GM12878 (cell line): Measurements from ENCODE around the gene BRINP2. TPM values are rescaled to one million over a fixed set of nuclear protein-coding genes. Genes with fewer than 3 reads are reported as not detected.

ENCODE experiments used
- ATAC-seq: fragments of 200-7000 bp; cut with Tn5 transposase; 3 replicates; pipeline ENCODE4 v1.9.1; 2020; ENCODE audit warnings: mild to moderate bottlenecking, moderate library complexity
- BruUV-seq: library from RNA; stranded (reverse); fragments of 400-500 nt; replicated peaks from 2 replicates; lab custom pipeline; 2021; lab: Mats Ljungman, UMichigan
- CTCF ChIA-PET: fragments of 300-600 bp; sonication (Branson Sonifier 250); formaldehyde crosslinking; extraction: SDS; loops from one replicate; lab custom pipeline; 2021; ENCODE audit warnings: inconsistent platforms; lab: Yijun Ruan, JAX
- POLR2A ChIA-PET: fragments of 350-600 bp; formaldehyde crosslinking; extraction: SDS; loops from one replicate; lab custom pipeline; 2021; ENCODE audit warnings: inconsistent platforms; lab: Charles Lee
- RAD21 ChIA-PET: fragments of 300-600 bp; sonication (Branson Sonifier 250); formaldehyde crosslinking; loops from one replicate; lab custom pipeline; 2023; ENCODE audit warnings: antibody characterized with exemption; ENCODE audit not compliant: unreplicated experiment; lab: Charles Lee
- SMC1A ChIA-PET: fragments of 300-600 bp; sonication (Branson Sonifier 250); formaldehyde crosslinking; loops from one replicate; lab custom pipeline; 2023; ENCODE audit not compliant: unreplicated experiment, uncharacterized antibody; lab: Charles Lee
- DNase-seq: peaks from one replicate; pipeline ENCODE4 v3.0.0-alpha.2; 2011; ENCODE audit warnings: low read depth, low spot score
- FAIRE-seq: peaks from 3 replicates; lab custom pipeline; 2011; peaks lifted over from hg19 to GRCh38; lab: Jason Lieb, UNC
- H2AFZ ChIP-seq: 2 replicates; pipeline ENCODE4 v1.6.0; 2011; ENCODE audit warnings: low read depth, low read length, control low read depth; ENCODE audit not compliant: control insufficient read depth
- H3K27ac ChIP-seq: 2 replicates; pipeline ENCODE4 v1.5.1; 2011; ENCODE audit warnings: control low read depth; ENCODE audit not compliant: control insufficient read depth, insufficient read depth
- H3K27me3 ChIP-seq, 2 experiments: replicated peaks in 1 of 2; 2 replicates each; pipeline versions ENCODE4 v1.6.0 to v1.6.1; 2011; ENCODE audit warnings: low read length in 1 of 2; ENCODE audit not compliant: control insufficient read depth in 2 of 2, insufficient read depth in 2 of 2
- H3K36me3 ChIP-seq, 2 experiments: 2 replicates each; pipeline ENCODE4 v1.5.1; 2011; ENCODE audit warnings: low read length in 1 of 2; ENCODE audit not compliant: control insufficient read depth in 2 of 2, insufficient read depth in 2 of 2
- H3K4me1 ChIP-seq: 2 replicates; pipeline ENCODE4 v1.6.1; 2011; ENCODE audit warnings: mild to moderate bottlenecking, low read length, moderate library complexity, mixed read lengths; ENCODE audit not compliant: control insufficient read depth, insufficient read depth
- H3K4me2 ChIP-seq: 2 replicates; pipeline ENCODE4 v1.6.0; 2011; ENCODE audit warnings: control low read depth; ENCODE audit not compliant: control insufficient read depth, insufficient read depth
- H3K4me3 ChIP-seq: fragments of 200-600 bp; sonication (generic); 2 replicates; pipeline ENCODE4 v1.5.1; 2016
- H3K79me2 ChIP-seq: 2 replicates; pipeline ENCODE4 v1.6.0; 2011; ENCODE audit warnings: low read length; ENCODE audit not compliant: control insufficient read depth, insufficient read depth
- H3K9ac ChIP-seq: 2 replicates; pipeline ENCODE4 v1.8.0; 2011; ENCODE audit warnings: low read length, control low read depth, mixed read lengths; ENCODE audit not compliant: control insufficient read depth, insufficient read depth
- H3K9me3 ChIP-seq: replicated peaks from 3 replicates; pipeline ENCODE4 v1.5.1; 2011; ENCODE audit warnings: mild to moderate bottlenecking, low read length; ENCODE audit not compliant: control insufficient read depth, insufficient read depth
- H4K20me1 ChIP-seq: 2 replicates; pipeline ENCODE4 v1.6.0; 2011; ENCODE audit not compliant: control insufficient read depth, insufficient read depth
- CEBPB ChIP-seq, 2 experiments: fragments of 150-350 bp in 1 of 2; IDR thresholded peaks; 2 replicates each; pipeline ENCODE4 v1.6.1; 2012 to 2014; ENCODE audit warnings: low read depth in 2 of 2, low read length in 2 of 2, borderline replicate concordance in 1 of 2, inconsistent platforms in 1 of 2
- CHD1 ChIP-seq: IDR thresholded peaks from 2 replicates; pipeline ENCODE4 v1.6.1; 2012; ENCODE audit warnings: low read depth, low read length, improper control_type of control experiment
- CHD4 ChIP-seq: fragments of 200-600 bp; sonication (generic); IDR thresholded peaks from 2 replicates; pipeline ENCODE4 v1.6.1; 2016; ENCODE audit warnings: mild to moderate bottlenecking
- FOXM1 ChIP-seq: IDR thresholded peaks from 2 replicates; pipeline ENCODE4 v1.6.1; 2012; ENCODE audit warnings: low read depth, mild to moderate bottlenecking, inconsistent platforms, low read length, moderate library complexity
- HDAC2 ChIP-seq: fragments of 200-600 bp; sonication (generic); IDR thresholded peaks from 2 replicates; pipeline ENCODE4 v1.6.1; 2017
- IRF4 ChIP-seq: IDR thresholded peaks from 2 replicates; pipeline ENCODE4 v1.6.1; 2011; ENCODE audit warnings: low read depth, low read length
- MXI1 ChIP-seq: fragments of 150-350 bp; IDR thresholded peaks from 2 replicates; pipeline ENCODE4 v1.6.1; 2011; ENCODE audit warnings: low read depth, mild to moderate bottlenecking, inconsistent platforms, low read length, improper control_type of control experiment
- NBN ChIP-seq: fragments of 450-650 bp; IDR thresholded peaks from 2 replicates; pipeline ENCODE4 v1.6.1; 2016
- RUNX3 ChIP-seq: IDR thresholded peaks from 2 replicates; pipeline ENCODE4 v1.6.1; 2012; ENCODE audit warnings: low read length, inconsistent platforms
- SMC3 ChIP-seq: IDR thresholded peaks from 2 replicates; pipeline ENCODE4 v1.6.1; 2011; ENCODE audit warnings: low read length, improper control_type of control experiment, borderline replicate concordance
- TCF7 ChIP-seq: IDR thresholded peaks from 2 replicates; pipeline ENCODE4 v1.6.1; 2014; ENCODE audit warnings: antibody characterized with exemption, borderline replicate concordance
- WGBS: methylation state at CpG from one replicate; pipeline ENCODE4 v1.1.6; 2016; ENCODE audit warnings: low lambda C conversion rate; ENCODE audit not compliant: insufficient replicate concordance, insufficient coverage; ENCODE audit errors: missing lambda C conversion rate; 5-methylcytosine and 5-hydroxymethylcytosine counted together
- in situ Hi-C: fragments of 300-500 bp; cut with MboI; formaldehyde crosslinking; loops from 9 replicates; pipeline ENCODE4 v1.14.3; 2018; ENCODE audit warnings: mixed read lengths
- intact Hi-C: fragments of 100-400 bp; cut with micrococcal nuclease; formaldehyde crosslinking; loops from one replicate; pipeline ENCODE4 v1.14.2; 2022; ENCODE audit not compliant: unreplicated experiment
- polyA plus RNA-seq, 11 experiments: library from polyadenylated mRNA; depleted of rRNA in 4 of 11; unstranded in 6 of 11; stranded (reverse) in 5 of 11; fragments of >200 nt; fragmentation: Nextera tagmentation in 4 of 11; fragmentation: Illumina TruSeq in 1 of 11; extraction: Ambion mirVana in 4 of 11; extraction: Trizol in 1 of 11; gene quantifications; 1 replicate in 1 of 11; 2 replicates in 10 of 11; pipeline versions ENCODE4 v1.2.1 to v1.2.3, GENCODE V29; 2011 to 2016; ENCODE audit warnings: inconsistent platforms in 2 of 11, missing spikeins in 2 of 11, low read depth in 1 of 11
- total RNA-seq, 4 experiments: library from RNA; depleted of rRNA in 3 of 4; stranded (reverse); fragments of >200 nt in 3 of 4; fragmentation: Illumina TruSeq in 1 of 4; extraction: Trizol in 1 of 4; gene quantifications; 2 replicates each; pipeline versions ENCODE4 v1.2.1 to v1.2.3, GENCODE V29; 2013 to 2021
- TF ChIP-seq, protein P1 (sequence below): fragments of 450-650 bp; IDR thresholded peaks from 2 replicates; pipeline ENCODE4 v1.6.1; 2017; ENCODE audit warnings: mild to moderate bottlenecking, moderate library complexity

The BRINP2 gene
- total and polyA plus RNA-seq, 10 of the 15 experiments (the other 5 are each of a cell fraction or from before 2014, with no cell fraction given): 0.03 TPM; not detected in 9

DNA sequence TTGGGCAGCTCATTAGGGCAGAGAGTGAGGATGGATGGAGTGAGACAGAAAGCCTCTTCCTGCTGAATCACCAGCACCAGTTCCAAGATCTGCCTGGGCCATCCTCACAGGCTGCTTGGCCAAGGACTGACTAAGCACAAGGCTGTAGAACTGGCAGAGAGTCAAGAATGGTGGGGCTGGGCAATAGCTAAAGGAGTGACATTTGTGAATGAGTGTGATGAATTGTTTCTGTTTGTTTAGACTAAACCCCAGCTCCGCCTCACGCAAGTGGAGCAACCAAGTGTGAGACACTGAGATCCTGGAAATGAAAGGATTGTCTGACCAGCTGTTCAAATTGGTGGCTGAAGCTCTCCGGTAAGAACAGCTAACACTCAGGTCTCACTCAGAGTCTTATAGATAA lies 38.6 kb downstream of the BRINP2 start:
- SMC1A ChIA-PET: interaction anchor here (0.6 kb wide), 1 partner anchor 21 kb away, joined by 4 read pairs; no protein-coding TSS in a partner anchor
- ATAC-seq (no peak), FAIRE-seq (no peak), DNase-seq (no peak)
- no peaks in the 10 kb centered on the region for H3K27me3 ChIP-seq
- no peak overlapping the region for H3K9ac ChIP-seq
- POLR2A ChIA-PET: no interaction called here
- H3K4me2 ChIP-seq: no peak overlapping the region
- RAD21 ChIA-PET: no interaction called here
- in situ Hi-C loops (no loop called here), intact Hi-C loops (no loop called here)
- TF ChIP-seq NBN (no peak), FOXM1 (no peak), TCF7 (no peak), IRF4 (no peak), CHD1 (no peak)
- H4K20me1 ChIP-seq: no peaks in the 10 kb centered on the region
- no peaks in the 10 kb centered on the region for H3K79me2 ChIP-seq
- WGBS: 60% methylated on average over 3 of the region's 3 CpGs
- no TSS peak for BruUV-seq
- CTCF ChIA-PET: no interaction called here
- no peak overlapping the region for H3K4me3 ChIP-seq
- no peak overlapping the region for H3K27ac ChIP-seq
- H2AFZ ChIP-seq: no peak overlapping the region
- H3K4me1 ChIP-seq: no peaks in the 10 kb centered on the region
- no peaks in the 10 kb centered on the region for H3K9me3 ChIP-seq
- no peaks in the 10 kb centered on the region for H3K36me3 ChIP-seq

DNA sequence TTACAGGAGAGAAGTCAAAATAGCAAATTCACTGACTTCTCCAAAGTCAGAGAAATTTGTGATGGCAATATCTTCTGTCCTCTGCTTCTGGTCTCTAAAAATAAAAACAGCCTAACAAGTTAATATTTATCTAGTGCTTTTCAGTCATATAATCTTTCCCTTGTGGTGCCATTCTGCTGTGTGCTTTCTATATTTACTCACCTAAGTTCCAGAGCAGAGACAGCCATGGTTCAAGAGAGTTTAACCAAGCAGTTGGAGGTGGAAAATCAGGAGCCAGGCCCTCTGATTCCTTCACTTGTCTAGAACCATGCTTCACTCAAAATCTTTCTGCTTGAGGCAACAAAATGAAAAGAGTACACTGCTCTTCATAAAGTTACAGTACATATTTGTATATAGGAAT lies 39.3 kb downstream of the BRINP2 start:
- Histone ChIP-seq H3K36me3 (no peaks in the 10 kb centered on the region), H3K27me3 (no peaks in the 10 kb centered on the region), H3K4me3 (no peak overlapping the region), H4K20me1 (no peaks in the 10 kb centered on the region), H3K9me3 (no peaks in the 10 kb centered on the region), H3K9ac (no peak overlapping the region), H3K27ac (no peak overlapping the region), H2AFZ (no peak overlapping the region), H3K4me1 (no peaks in the 10 kb centered on the region), H3K79me2 (no peaks in the 10 kb centered on the region), H3K4me2 (no peak overlapping the region)
- in situ Hi-C loops (no loop called here), intact Hi-C loops (no loop called here)
- SMC1A ChIA-PET: no interaction called here
- no TSS peak for BruUV-seq
- TF ChIP-seq CEBPB (IDR thresholded peaks at IDR 0.05; ENCODE audit: borderline replicate concordance in 1 of 2, low read depth in 2 of 2, low read length in 2 of 2) (no peak), CHD4 (no peak), MXI1 (no peak), HDAC2 (no peak), SMC3 (no peak), RUNX3 (no peak)
- TF ChIP-seq, protein P1, sequence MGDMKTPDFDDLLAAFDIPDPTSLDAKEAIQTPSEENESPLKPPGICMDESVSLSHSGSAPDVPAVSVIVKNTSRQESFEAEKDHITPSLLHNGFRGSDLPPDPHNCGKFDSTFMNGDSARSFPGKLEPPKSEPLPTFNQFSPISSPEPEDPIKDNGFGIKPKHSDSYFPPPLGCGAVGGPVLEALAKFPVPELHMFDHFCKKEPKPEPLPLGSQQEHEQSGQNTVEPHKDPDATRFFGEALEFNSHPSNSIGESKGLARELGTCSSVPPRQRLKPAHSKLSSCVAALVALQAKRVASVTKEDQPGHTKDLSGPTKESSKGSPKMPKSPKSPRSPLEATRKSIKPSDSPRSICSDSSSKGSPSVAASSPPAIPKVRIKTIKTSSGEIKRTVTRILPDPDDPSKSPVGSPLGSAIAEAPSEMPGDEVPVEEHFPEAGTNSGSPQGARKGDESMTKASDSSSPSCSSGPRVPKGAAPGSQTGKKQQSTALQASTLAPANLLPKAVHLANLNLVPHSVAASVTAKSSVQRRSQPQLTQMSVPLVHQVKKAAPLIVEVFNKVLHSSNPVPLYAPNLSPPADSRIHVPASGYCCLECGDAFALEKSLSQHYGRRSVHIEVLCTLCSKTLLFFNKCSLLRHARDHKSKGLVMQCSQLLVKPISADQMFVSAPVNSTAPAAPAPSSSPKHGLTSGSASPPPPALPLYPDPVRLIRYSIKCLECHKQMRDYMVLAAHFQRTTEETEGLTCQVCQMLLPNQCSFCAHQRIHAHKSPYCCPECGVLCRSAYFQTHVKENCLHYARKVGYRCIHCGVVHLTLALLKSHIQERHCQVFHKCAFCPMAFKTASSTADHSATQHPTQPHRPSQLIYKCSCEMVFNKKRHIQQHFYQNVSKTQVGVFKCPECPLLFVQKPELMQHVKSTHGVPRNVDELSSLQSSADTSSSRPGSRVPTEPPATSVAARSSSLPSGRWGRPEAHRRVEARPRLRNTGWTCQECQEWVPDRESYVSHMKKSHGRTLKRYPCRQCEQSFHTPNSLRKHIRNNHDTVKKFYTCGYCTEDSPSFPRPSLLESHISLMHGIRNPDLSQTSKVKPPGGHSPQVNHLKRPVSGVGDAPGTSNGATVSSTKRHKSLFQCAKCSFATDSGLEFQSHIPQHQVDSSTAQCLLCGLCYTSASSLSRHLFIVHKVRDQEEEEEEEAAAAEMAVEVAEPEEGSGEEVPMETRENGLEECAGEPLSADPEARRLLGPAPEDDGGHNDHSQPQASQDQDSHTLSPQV: no peak
- FAIRE-seq (no peak), DNase-seq (no peak), ATAC-seq (no peak)
- POLR2A ChIA-PET: no interaction called here
- CTCF ChIA-PET: interaction anchor here (1.5 kb wide), 1 partner anchor 45 kb away, joined by 3 read pairs; no protein-coding TSS in a partner anchor
- RAD21 ChIA-PET: no interaction called here
